NCI-H2196 (cell line): ENCODE results near the gene BTBD2.
A peak's percentile ranks its signal among the peaks of the same experiment; 100 is the strongest.
"Not testable (repeated sequence)": the region's sequence is repeated elsewhere in the genome, so short reads cannot be mapped to it uniquely, and the experiment has no call there.

ENCODE experiments used
- DNase-seq: peaks from one replicate; lab custom pipeline; 2025; ENCODE audit not compliant: unreplicated experiment; lab: John Stamatoyannopoulos, UW

BTBD2 gene

DNA sequence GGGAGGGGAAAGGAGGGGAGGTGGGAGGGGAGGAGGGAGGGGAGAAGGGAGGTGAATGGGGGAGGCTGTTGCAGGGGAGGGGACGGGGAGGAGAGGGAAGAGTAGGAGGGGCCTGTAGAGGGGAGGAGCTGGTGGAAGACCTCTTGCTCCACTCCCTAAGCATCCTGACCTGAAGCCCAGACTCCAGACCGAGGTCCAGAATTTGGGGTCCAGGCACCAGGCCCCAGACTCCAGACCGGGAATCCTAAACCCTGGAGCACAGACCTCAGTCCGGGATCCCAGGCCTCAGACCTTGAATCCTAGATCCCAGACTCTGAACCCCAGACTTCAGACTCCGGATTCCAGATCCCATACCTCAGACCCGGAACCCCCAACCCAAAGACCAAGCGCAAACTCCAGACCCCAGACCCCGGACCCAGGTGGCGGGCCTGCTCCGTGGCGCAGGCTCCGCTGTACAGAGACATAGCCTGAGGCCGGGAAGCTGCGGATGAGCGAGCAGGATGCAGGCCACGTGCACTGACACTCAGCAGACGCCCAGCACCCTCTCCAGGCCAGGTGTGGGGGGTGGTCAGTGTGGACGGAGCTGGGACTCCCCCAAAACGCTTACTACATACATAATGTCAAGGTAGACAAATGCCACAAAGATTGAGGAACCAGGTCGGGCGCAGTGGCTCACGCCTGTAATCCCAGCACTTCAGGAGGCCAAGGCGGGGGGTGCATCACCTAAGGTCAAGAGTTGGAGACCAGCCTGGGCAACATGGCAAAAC is 710 bp upstream of the BTBD2 start:
- DNase-seq: peak; percentile 66

DNA sequence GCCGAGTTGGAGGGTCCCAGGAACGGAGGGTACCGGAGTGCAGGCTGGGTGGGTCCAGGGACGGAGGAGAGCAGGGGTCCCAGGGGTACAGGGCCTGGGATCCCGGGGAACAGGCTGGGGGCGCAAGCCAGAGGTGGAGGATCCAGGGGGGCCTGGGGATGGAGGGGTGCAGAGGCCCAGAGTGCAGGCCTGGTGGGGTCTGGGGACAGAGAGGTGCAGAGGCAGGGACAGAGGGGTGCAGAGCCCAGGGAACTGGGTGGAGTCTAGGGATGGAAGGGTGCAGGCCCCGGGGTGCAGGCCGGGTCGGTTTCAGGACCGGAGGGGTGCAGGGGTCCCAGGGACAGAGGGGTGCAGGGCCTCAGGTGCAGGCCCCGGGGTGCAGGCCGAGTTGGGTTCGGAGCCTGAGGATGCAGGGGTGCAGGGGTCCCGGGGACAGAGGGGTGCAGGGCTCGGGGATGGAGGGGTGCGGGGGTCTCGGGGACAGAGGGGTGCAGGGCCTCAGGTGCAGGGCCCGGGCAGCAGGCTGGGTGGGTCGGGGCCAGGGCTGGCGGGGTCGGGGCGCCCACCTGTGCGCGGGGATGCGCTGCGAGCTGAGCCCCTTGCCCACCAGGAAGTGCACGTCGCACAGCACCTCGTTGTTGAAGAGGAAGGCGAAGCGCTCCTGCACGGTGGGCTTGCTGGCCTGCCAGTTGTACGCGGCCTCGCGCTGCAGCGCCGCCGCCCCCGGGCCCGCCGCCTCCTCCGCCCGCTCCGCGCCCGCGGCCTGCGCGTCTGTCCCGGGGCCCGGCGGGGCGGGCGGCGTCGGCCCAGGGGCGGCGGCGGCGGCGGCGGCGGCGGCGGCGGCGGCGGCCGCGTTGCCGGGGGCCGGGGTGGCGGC is 545 bp downstream of the BTBD2 start:
- DNase-seq: no peak

DNA sequence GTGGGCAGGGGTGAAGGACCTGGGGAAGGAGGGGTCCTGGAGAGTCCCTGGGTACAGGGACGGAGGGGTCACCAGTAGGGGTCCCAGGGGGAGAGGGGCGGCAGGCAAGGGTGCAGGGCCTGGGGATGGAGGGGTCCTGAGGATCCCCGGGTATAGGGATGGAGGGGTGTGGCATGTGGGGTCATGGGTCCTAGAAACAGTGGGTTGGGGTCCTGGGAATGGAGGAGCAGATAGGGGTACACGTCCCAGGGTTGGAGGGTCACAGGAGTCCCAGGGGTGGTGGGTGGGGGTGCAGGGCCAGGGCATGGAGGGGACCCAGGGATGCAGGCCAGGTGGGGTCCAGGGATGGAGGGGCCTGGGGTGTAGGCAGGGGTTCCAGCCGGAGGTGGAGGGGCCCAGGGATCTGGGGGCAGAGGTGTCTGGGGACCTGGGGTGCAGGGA is 1.4 kb downstream of the BTBD2 start:
- no peak for DNase-seq

DNA sequence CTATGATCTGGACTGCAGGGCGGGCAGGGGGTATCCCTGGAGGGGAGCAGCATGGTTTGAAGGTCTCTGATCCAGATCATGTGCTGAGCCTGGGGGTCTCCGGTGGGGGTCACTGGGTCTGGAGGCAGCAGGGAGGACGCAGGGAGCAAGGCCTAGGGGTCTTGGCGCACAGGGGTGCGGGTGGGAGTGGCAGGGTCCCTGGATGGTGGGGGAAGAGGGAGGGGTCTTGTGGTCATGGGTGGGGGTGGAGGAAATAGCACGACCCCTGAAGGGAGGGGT is 1.9 kb downstream of the BTBD2 start:
- no peak for DNase-seq

DNA sequence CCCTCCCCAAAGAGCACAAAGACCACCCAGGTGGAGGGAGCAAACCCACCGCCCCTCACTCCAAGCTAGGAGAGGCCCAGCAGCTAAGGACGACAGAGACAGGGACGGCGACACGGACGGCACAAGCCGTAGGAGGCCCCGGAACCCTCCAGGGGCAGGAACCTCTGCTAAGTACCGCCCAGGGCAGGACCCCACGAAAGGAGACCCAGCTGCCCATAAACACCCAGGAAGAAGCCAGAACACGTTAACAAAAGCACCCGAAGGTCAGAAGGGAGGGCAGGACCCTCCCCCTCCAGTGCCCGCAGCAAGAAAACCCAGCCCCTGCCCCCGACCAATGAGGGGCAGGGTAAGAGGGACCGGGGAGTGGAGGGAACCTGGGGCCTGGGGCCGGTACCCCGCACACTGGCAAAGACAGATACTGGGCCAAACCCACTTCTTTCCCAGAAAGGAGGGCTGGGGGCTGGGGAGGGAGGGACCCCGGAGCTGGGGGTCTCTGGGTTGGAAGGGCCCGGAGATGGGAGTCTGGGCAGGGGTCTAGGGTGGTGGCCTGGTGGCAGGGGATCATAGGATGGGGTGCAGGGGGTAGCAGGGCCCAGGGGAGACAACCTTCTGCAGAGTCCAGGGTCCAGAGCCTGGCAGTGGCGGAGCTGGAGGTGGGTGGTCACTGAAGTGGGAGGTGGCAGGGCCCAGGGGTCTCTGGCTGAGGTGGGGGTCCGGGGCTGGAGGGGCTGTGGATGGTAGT is 2.4 kb downstream of the BTBD2 start:
- DNase-seq: no peak

DNA sequence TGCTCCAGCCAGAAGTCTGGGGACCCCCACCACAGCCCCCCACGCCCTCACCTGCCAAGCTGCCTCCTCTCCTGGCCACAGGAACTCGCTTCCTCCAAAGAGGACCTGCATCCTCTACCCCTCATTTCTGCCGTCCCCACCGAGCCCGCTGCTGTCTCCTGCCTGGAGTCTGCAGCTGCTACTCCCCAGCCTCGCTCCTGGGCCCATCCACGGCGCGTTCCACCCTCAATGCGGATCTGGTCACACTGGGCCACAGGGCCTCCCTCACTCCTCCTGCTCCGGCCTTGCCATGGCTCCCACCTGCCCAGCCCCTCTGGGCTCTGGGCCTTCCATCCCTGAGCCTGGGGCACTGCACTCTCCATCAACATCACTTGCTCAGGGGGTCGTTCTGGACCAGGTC is 4.3 kb downstream of the BTBD2 start:
- DNase-seq: no peak

DNA sequence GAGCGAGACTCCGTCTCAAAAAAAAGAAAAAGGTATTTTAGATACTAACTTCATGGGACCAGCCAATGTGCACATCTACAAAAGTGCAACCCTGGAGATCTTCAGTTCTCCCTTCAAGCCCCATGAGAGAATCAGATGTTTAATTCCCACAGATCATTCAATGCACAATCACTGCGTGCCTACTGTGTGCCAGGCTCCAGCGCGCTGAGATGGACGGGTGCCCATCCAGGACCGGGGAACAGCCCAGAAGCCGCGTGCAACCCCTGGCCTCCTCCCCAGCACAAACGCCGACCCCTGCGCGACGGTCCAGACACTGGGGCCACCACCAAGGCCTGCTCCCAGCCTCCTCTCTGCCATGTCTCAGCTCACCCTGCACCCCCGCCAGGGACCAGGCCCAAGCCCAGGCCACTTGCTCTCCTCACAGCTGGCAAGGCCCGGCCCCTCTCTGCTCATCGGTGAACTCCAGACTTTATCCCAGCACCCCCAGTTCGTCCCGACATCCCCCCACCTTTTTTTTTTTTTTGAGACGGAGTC is 5.3 kb downstream of the BTBD2 start:
- no peak for DNase-seq

DNA sequence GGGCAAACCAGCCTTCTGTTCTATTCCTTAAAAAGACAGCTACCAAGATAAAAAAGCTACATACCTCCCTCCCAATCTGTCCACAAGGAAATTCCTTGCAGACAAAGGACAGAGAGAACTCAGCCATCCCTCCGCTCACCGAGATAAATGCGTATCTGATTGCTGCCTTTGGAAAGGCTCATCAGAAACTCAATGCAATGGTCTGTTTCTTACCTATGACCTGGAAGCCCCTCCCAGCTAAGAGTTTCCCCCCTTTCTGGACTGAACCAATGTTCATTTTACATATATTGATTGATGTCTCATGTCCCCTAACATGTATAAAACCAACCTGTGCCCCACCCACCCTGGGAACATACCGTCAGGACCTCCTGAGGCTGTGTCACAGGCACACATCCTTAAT is 11.6 kb downstream of the BTBD2 start:
- DNase-seq: no peak

DNA sequence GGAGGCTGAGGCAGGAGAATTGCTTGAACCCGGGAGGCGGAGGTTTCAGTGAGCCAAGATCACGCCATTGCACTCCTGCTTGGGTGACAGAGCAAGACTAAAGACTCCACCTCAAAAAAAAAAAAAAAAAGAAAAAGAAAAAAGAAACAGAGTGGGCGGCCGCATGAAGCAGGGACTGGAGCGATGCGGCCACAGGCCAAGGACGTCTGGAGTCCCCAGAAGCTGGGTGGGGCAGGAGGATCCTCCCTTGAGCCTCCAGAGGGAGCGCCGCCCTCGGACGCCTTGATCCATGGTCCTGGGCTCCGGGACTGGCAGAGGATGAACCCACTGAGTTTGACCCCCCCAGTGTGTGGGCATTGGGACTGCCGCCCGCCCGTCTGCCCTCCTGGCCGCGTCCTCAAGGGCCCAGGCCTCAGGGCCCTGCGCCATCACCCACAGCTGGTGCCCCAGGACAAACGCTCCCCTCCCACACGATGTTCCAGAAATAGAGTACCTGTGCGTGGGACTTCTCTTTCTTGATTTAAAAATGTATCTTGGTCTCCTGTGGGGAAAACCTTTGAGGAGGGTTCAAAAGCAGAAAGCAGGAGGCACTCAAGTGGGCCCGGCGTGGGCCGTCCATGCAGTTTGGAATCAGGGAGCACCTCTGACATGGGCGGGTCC is 15.5 kb downstream of the BTBD2 start:
- DNase-seq: no peak

DNA sequence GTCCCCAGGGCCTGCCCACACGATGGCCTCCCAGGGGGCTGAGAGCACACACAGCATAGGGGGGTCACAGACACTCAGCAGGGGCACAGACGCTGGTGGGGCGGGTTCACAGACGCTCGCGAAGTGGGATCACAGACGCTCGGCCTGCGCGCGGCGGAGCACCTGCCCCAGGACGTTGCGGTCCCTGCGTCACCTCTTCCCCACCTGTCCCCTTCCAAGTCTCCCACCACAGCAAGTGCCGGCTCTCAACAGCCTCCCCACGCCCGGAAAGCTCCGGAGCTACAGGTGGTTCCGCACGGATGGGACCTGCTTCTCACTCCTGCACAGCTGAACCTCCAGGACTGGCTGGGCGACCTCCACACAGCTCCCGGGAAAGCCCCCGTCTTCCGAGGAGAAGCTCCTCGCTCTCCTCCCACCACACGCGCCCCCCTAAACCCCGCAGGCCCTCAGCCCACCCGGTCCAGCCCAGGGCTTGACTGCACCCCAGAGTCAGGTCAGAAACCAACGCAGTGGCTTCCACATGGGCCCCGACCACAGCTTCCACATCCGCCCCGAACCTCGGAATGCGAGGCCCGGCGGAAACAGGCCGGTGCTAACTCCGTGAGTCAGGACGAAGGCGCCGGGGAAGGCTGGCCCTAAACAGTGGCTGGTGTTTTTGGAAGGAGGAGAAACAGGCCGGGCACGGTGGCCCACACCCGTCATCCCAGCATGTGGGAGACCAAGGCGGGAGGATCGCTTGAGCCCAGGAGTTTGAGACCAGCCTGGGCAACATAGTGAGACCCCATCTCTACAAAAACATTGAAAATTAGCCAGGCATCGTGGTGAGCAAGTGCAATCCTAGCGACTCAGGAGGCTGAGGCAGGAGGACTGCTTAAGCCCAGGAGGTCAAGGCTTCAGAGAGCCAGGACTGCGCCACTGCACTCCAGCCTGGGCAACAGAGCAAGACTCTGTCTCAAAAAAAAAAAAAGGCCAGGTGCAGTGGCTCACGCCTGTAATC is 16.5 kb downstream of the BTBD2 start:
- no peak for DNase-seq

DNA sequence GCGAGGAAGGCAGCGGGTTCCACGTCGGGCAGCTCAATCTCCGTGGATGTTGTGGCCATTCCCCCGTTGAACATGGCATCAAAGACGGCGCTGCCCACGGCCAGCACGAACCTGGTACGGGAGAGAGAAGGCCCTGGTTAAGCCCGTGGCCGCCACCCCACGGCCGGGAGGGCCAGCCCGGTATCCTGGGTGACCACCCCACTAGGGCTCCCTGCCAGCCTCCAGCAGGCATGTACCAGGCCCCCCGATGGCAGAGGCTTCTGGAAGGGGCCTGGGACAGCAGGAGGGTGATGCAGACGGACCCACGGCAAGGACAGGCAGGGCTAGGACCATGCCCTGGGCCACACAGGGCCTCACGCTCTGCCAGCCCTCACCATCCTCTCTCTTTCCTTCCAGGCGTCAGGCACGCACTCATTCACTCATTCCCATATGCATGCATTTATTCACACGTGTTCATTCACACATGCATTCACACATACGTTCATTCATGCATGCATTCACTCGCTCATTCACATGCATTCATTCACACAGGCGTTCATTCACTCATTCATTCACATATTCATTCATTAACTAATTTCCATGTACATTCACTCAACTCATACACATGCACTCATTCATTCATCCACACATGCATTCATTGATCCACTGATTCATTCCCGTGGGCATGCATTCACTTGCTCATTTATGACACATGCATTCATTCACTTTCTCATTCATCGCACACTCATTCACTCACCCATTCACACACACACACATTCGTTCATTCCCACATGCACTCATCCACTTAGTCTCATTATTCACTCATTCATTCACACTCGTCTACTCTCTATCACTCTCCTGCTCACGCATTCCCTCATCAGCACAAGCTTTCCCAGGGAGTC is 17.9 kb downstream of the BTBD2 start:
- no peak for DNase-seq

DNA sequence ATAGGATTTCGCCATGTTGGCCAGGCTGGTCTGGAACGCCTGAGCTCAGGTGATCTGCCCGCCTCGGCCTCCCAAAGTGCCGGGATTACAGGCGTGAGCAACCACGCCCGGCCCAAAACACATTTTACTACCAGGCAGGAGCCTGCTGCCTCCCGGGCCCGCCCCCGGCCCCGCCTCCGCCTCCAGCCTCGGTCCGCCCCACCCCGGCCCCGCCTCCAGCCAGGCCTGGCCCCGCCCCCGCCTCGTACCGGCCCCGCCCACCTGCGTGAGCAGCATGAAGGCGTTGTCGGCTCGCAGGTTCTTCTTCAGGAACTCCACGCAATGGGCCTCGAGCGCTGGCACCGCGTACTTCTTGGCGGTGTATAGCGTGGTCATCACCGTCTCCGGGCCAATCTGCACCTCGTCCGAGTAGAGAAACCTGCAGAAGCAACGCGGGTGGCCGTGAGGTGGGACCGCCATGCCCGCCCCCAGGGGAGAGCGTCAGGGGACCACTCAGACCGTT is 22.7 kb downstream of the BTBD2 start:
- DNase-seq: no peak

DNA sequence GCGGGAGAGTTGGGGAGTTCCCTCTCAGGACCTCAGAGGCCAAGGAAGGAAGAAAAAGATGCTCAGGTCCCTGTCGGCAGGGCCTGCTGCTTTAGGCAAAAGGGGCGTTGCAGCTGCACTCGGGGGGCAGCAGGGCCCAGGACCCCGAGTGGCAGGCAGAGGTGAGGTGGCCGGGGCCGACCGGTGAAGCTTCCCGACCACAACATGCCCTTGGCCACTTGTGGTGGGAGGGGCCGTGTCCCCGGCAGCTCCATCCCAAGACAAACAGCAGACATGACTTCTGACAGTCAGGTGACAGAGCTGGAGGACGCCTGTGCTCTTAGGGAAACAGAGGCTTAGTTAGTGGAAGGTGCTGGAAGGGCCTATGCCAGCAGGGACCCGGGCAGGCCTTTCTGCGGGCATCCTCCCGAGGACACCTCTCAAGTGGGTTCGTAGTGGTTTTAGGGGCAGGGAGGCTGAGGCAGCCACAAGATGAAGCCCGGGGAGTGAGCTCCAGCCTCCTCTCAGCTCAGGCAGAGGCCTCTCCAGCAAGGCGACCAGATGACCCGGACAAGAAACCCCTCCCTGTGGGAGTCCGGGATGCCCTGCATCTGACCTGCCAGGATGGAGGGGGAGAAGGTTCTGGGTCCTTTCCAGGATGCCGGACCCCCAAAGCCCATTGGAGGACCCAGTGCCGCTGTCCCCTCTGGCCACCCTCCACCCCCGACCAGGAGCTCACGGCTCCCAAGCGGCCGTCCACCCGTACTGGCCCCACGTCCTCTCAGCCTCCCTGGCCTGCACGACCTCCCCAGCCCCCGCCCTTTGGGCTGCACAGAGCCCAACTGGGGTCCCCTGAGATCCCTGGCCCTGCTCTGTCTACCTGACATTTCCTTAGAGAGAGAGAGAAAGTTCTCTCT is 24.2 kb downstream of the BTBD2 start:
- no peak for DNase-seq

DNA sequence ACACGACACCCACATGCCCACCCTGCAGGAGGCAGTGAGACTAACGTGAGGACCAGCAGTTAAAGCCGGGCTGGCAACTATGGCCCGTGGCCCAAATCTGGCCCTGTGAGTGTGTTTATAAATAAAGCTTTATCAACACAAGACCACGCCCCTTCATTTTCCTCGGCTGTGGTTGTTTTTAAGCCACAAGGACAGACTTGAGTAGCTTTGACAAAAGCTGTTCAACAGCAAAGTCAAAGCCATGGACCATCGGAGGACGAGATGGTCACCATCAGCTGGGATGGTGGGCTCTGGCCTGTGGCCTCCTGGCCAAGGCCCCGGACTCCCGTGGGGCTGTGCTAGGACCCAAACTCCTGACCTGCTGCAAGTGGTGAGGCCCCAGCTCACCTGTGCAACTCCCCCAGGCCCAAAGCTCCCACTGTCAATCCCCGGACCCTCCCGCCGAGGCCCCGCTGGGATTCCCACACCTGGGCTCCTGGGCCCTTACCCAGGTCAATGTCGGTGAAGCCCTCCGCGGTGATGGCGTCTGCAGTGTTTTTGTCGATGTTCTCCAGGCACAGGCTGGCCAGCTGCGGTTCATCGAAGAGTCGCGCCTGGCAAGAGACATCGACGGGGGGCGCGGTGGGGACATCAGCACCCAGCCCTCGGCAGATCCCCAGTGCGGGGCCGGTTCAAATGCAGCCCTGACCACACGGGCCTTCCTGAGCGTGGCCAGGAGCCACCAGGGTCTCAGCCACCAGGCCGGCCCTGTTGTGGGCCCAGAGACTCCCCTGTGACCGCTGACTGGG is 25.1 kb downstream of the BTBD2 start:
- no peak for DNase-seq

DNA sequence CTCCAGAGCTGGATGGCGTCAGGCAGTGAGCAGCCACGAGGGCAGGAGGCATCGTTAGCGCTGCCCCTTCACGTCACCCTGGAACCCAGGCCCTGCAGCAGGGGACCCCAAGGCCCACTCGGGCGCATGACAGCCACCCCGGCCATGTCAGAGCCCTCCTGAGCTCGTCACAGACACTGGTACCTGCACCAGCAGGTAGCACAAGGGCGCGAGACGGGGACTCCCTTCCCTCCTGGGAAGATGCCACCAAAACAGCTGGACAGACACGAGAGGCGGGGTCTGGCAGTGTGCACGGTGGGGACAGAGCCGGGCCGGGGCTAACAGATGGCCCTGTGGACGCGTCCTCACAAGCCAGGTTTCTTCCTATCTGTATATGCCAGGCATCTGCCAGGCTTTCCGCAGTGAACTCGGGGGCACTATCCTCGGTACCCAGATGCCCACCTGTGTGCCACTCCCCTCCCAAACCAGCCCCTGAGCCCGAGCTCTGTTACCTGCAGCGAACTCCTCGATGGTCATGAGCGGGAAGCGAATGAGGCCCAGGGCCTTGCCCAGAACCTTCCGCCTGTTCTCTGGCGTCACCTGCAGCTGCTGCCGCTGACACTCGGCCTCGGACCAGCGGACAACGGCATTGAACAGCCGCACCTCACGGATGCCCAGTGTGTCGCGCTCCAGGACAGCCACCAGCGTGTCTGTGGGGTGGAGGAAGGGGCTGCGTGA is 25.8 kb downstream of the BTBD2 start:
- no peak for DNase-seq

DNA sequence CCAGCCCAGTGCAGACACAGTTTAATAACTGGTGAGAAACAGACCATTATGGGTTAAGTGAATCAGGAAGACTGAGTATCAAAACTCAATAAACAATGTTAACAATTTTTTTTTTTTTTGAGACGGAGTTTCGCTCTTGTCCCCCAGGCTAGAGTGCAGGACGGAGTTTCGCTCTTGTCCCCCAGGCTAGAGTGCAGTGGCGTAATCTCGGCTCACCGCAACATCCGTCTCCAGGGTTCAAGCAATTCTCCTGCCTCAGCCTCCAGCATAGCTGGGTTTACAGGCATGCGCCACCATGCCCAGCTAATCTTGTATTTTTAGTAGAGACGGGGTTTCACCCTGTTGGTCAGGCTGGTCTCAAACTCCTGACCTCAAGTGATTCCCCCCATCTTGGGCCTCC is 27.1 kb downstream of the BTBD2 start:
- DNase-seq: not testable (repeated sequence)
